GM20000 (cell line): Measurements from ENCODE around the gene TJP3.

Experiments
- DNase-seq: peaks from one replicate; pipeline ENCODE4 v3.0.0; 2012; ENCODE audit warnings: low spot score
- TF ChIP-seq, protein P1 (sequence below): IDR thresholded peaks from 2 replicates; pipeline ENCODE4 v1.5.1; 2012; ENCODE audit warnings: mild to moderate bottlenecking, control low read depth; ENCODE audit errors: extremely low read depth, missing control alignments

Gene TJP3

DNA sequence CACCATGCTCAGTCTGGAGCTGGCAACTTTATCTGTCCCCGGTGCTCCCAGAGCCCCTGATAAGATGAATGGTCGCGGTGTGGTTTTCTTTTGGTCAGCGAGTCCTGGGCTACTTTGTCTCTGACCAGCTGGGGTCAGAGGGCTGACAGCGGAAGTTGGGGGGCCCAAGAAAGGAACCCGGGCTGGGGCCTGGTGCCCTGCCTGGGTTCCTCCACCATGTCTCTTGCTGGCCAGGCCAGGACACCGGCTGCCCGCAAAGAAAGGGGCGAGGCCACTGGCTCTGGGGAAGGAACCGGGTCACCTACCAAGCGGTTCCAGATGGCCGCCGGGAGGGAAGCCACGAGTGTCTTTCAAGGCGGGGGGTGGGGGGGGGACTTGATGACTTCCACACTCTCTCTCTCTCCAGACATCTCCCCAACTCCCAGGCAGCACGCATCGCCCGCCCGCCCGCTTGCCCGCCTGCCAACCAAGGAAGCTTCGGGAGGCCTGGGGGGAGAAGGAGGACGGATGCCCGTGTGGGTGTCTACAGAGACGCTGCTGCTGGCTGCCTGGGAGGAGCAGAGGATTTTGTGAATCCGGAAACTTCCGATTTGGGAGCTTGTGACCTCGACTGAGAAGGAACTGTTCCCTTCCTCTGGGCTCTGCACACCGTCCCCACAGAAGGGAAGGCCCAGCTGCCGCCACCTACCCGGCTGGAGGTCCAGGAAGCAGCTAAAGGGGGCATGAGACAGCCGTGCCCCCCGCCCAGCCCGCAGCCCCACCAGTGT, 9.0 kb upstream of the TJP3 start:
- TF ChIP-seq, protein P1, sequence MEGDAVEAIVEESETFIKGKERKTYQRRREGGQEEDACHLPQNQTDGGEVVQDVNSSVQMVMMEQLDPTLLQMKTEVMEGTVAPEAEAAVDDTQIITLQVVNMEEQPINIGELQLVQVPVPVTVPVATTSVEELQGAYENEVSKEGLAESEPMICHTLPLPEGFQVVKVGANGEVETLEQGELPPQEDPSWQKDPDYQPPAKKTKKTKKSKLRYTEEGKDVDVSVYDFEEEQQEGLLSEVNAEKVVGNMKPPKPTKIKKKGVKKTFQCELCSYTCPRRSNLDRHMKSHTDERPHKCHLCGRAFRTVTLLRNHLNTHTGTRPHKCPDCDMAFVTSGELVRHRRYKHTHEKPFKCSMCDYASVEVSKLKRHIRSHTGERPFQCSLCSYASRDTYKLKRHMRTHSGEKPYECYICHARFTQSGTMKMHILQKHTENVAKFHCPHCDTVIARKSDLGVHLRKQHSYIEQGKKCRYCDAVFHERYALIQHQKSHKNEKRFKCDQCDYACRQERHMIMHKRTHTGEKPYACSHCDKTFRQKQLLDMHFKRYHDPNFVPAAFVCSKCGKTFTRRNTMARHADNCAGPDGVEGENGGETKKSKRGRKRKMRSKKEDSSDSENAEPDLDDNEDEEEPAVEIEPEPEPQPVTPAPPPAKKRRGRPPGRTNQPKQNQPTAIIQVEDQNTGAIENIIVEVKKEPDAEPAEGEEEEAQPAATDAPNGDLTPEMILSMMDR = no peak
- peak; percentile 76 for DNase-seq

- peak; percentile 58 for DNase-seq
- TF ChIP-seq, protein P1 = no peak
Observed at GRCh38 chr19:3699741-3700241, 8.4 kb upstream of the TJP3 start.

DNA sequence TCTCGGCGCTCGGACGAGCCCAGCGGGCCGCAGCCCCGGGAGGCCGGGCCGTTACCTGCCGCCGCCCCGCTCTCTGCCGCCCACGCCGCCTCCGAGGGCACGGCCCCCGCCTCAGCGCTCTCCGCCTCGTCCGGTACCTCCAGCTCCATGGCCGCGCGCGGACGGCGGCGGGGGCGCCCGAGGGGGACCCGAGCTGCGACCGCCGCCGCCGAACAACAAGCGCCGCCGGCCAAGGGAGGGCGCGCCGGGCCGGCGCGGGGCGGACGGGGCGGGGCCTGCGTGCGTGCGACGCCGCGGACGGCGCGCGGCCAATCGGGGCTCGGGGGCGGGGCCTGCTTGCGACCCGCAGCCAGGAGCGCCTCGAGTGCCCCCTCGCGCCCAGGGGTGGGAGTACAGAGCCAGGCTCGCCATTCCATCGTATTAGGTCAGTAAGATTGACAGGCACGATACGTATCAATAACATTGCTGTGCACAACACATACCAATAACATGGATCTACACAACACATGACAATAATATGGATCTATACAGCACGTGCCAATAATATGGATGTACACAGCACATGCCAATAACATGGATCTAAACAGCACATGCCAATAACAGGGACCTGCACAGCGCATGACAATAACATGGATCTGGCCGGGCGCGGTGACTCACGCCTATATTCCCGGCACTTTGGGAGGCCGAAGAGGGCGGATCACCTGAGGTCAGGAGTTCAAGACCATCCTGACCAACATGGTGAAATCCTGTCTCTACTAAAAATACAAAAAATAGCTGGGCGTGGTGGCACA, 7.7 kb upstream of the TJP3 start, which contains the start of gene PIP5K1C:
Gene PIP5K1C, minus strand, starts transcription at position 227 of the 791 bp plus-strand sequence. Its CDS starts 78 bp downstream, at position 149.
- TF ChIP-seq, protein P1 = peak; percentile 67
- peak; percentile 99 for DNase-seq

DNA sequence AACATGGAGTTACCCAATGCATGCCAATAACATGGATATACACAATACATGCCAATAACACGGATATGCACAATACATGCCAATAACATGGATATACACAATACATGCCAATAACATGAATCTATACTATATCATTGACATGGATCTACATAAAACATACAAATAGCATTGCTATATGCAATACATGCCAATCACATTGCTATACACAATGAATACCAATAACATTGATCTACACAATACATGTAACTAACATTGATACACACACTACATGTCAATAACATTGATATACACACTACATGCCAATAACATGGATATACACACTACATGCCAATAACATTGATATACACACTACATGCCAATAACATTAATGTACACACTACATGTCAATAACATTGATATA, 7.0 kb upstream of the TJP3 start:
- TF ChIP-seq, protein P1 = no peak
- no peak for DNase-seq

GRCh38 chr19:3707868-3708206, 347 bp upstream of the TJP3 start:
- DNase-seq = no peak
- TF ChIP-seq, protein P1 = no peak

DNA sequence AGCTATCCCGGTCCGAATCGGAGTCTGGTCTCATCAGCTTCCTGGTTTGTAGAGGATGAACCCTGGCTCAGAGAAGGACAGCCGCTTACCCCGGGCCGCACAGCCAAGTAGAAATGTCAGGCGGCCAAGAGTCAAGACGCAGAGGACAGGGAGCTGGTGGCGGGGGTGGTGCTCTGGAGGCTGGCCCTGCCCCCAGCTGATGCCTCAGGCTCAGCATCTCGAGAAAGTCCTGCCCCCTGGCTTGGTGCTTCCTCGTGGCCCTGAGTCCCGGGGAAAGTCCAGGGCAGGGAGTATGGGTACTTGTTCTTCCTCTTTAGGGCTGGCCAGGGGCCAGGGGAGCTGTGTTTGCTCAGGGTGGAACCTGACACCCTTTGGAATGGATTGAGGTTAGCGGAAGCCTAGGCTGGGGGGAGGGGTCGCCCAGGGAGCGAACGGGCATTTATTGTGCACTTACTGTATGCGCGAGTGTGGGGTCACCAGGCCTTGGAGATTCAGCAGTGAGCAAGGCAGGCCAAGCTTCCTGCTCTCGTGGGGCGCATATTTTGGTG, 2.2 kb downstream of the TJP3 start:
- TF ChIP-seq, protein P1 = no peak
- no peak for DNase-seq
